HG03457 (cell line): ENCODE results near the gene GRID1.

Experiments used
- ATAC-seq: cut with Tn5 transposase; IDR thresholded peaks from one replicate; pipeline ENCODE4 v1.9.1; 2021; ENCODE audit warnings: moderate number of reproducible peaks; ENCODE audit not compliant: unreplicated experiment

The GRID1 gene

DNA sequence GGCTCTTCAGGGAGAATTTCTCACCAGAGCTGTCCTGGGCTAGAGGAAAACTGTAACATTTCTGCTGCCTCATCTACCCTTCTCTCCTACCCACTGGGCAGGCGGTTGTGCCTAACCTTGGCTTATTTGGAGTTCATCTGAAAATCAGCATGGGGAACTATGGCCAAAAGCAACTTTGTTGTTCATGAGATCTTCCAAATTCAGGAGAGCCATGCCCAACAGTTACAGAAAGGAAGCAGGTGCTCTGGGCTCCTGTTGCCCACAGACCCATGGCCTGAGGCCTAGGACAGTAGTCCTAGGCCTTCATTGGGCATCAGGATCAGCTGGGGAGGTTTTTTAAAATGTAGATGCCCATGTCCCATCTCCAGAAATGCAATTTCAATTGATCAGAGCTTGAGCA lies 85.2 kb downstream of the GRID1 start:
- ATAC-seq, result no peak

DNA sequence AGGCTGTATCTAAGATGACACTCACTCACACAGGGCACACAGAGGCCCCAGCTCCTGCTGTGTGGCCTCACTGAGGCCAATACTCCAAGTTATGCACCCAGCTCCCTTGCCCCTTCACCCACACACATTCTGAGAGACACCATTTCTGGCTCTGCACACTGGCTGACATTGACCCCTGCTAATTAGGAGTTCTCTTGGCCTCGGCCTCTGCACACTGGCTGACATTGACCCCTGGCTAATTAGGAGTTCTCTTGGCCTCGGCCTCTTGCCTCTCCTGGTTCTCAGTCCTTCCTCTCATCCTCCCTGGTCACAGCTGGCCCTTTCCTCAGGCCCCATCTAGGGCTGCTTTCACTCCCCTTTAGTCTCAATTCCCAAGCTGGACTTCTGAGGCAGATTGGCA lies 97.3 kb downstream of the GRID1 start:
- ATAC-seq, result no peak

- ATAC-seq, result no peak
Observed at GRCh38 chr10:86267286-86268195, 99.1 kb downstream of the GRID1 start.

DNA sequence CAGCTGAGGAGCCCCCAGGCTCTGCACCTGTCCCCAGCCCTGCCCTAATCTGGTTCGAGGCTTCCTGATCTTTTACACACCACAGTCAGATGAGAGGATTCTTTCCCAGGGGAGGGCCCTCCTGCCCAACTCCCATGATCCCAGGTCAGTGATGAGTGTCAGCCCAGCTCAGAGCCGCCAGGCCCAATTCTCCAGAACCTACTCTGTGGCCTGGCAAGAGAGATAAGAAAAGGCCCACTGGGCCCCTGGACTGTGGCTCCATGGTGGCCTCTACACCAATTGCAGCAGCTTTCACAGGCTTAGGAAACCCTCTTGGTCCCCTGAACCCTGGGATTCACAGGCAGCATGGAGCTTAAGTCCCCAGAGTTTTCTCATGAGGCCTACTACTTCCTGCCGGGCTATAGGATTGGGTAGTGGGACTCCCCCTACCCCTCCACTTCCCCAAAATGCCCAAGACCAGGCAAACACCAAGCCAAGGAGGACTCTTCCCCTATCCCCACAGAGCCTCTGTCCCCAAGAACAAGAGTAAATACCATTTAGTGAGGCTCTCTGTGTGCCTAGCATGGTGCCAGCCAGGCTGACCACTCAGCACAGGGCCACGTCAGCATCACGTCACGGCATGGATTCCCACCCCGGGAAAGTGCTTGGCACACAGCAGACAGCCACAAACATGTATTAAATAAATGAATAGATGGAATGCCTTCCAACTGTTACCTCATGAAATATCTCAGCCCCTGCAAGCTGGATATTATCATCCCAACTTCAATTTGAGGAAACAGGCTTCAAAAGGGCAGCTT lies 100.0 kb downstream of the GRID1 start:
- ATAC-seq, result no peak

- ATAC-seq, result no peak
Observed at GRCh38 chr10:86265895-86266259, 100.7 kb downstream of the GRID1 start.

GRCh38 chr10:86265236-86265894 lies 101.2 kb downstream of the GRID1 start:
- ATAC-seq, result no peak

- ATAC-seq, result no peak
Observed at GRCh38 chr10:86264481-86265231, 101.9 kb downstream of the GRID1 start.

- ATAC-seq, result no peak
Observed at GRCh38 chr10:86263907-86264306, 102.7 kb downstream of the GRID1 start.

GRCh38 chr10:86263209-86263608 lies 103.4 kb downstream of the GRID1 start:
- no peak for ATAC-seq

DNA sequence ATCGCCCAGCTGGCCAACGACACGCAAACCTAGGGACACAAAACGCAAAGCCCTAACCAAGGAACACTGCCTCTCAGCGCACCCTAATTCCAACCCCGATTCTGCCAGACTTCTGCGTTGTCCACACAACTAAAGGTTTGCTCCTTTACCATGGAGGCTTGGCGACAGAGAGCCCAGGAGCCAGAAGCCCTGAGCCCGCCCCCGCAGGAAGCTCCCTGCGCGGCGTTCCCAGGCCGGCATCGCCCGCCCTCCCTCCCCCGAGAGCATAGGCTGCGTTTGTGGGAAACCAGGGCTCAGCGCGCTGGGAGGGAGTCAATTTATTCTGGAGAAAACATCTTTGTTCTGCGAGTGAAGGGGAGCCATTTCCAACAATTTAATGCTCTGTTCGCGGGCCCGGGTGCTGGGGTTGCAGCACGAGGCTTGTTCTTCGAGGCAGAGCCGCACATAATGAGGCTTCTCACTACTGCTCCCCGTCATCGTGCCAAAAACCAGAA lies 103.9 kb downstream of the GRID1 start:
- ATAC-seq, result no peak

DNA sequence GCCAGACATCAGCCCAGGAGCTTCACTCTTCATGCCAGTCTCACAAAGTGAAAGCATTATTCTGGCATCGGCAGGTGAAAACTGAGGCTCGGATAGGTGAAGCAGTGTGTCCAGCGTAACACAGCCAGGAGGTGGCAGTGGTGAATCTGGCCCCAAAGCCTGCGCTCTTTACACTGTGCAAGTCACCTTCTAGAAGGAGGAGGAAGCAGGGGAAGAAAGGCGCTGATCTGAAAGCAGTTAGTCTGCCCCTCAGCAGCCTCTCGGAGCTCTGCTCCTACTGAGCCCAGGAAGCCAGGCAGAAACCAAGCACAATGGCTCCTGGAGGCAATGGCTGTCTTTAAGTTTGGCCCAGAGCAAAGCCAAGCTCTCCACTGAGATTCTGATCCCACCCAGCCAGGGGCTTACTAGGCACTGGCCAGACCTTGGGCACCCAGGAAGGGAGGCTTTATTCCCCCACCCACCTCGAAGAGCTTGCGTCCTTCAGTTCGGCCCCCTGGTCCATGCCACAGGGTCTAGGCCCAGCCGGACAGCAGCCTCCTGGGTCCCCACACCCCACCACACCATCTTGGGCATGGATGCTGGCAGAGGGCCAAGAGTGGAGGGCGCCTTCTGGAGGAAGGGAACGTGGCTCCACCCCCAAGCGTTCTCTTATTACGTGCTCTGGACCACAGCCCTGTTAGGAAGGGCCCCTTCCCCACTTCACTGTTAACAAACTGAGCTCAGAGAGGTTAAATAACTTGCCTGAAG lies 104.5 kb downstream of the GRID1 start:
- ATAC-seq, result no peak

DNA sequence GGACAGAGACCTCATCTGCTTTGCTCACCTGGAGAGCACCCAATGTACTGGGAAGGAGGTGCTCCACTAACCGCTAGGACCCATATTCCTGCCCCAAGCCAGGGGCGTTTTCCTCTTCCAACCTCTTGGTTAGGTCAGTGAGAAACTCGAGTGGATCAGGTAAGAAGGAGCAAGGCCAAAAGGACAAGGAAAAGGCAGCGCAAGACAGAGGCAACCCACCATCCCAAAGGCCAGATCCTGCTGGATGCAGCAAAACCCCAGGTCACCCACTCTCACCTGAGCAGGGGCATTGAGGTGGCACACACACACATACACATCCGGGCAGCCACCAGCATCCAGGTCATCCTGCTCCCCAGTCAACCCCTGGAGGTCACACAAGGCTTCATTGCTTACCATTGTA lies 105.1 kb downstream of the GRID1 start:
- no peak for ATAC-seq

GRCh38 chr10:86260564-86260963 lies 106.0 kb downstream of the GRID1 start:
- ATAC-seq, result no peak

- ATAC-seq, result no peak
Observed at GRCh38 chr10:86259901-86260562, 106.6 kb downstream of the GRID1 start.

DNA sequence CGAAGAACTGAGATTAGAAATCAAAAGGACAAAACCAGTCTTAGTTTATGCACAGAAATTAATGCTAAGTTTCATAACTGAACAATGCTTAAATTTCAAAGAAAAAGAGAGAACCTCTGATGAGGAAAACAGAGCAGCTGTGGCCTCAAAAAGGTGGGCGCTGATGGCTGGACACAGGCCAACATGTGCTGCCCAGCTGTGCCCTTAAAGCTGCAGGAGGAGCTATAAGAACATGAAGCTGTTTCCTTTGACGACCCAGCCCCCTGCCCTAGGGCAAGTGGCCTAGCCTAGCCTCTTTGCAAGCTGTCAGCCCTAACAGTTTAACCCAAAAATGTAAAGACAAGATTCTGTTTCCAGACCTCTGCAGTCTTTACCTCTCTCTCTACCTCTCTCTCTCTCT lies 107.7 kb downstream of the GRID1 start:
- ATAC-seq, result no peak

- no peak for ATAC-seq
Observed at GRCh38 chr10:86258499-86258898, 108.1 kb downstream of the GRID1 start.

GRCh38 chr10:86257683-86258082 lies 108.9 kb downstream of the GRID1 start:
- no peak for ATAC-seq

DNA sequence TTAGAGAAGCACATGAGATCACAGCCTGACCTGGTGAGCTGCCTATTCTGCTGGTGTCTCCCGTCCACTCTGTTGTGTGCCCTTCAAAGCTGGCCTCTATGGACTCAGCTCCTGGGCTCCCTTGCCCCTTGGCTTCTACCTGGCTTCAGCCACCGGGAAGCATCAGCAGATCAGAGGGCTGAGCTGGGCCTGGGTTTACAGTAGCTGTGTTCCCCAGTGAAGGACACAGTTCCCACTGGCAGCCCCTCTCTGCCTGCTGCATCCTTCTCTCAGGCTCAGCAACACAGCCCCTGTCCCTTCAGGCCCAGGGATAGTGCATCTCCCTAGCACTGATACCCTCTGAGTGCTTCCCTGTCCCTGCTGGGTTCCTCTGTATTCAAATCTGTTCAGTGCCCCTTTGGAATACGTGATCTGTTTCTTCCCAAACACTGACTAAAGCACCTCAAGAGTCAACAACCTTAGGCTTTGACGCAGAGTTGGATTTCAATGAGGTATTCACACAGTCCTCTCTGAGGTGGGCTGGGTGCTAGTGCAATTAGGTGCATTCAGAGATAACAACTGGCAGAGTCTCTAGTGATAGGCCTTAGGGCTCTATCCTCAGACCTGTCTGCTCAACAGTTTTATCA lies 109.8 kb downstream of the GRID1 start:
- no peak for ATAC-seq
